RCC 7860 (cell line): Measurements from ENCODE around the gene VSTM2B.
"Not testable (repeated sequence)": the region's sequence is repeated elsewhere in the genome, so short reads cannot be mapped to it uniquely, and the experiment has no call there.

Source experiments
- DNase-seq: peaks from one replicate; pipeline ENCODE4 v3.0.0-alpha.2; 2015; ENCODE audit warnings: low spot score
- FAIRE-seq: peaks from 2 replicates; lab custom pipeline; 2012; peaks lifted over from hg19 to GRCh38; lab: Jason Lieb, UNC

VSTM2B gene

GRCh38 chr19:29544656-29545360 lies 19.0 kb downstream of the VSTM2B start:
- no peak for FAIRE-seq
- DNase-seq, result no peak

- DNase-seq, FAIRE-seq: not testable (repeated sequence)
Measured at GRCh38 chr19:29545447-29545846, 19.7 kb downstream of the VSTM2B start.

GRCh38 chr19:29545866-29546582 lies 20.2 kb downstream of the VSTM2B start:
- no peak for FAIRE-seq

GRCh38 chr19:29546583-29547190 lies 20.9 kb downstream of the VSTM2B start:
- no peak for DNase-seq
- FAIRE-seq, result no peak

More at GRCh38 chr19:29545866-29546582, 20.2 kb downstream of the VSTM2B start:
- DNase-seq, result no peak

GRCh38 chr19:29547361-29547960 lies 21.7 kb downstream of the VSTM2B start:
- no peak for DNase-seq
- FAIRE-seq, result no peak

- FAIRE-seq (no peak), DNase-seq (no peak)
Measured at GRCh38 chr19:29547981-29548380, 22.2 kb downstream of the VSTM2B start.

GRCh38 chr19:29548483-29549085 lies 22.8 kb downstream of the VSTM2B start:
- FAIRE-seq (no peak), DNase-seq (no peak)

GRCh38 chr19:29549105-29550070 lies 23.6 kb downstream of the VSTM2B start:
- no peak for DNase-seq
- no peak for FAIRE-seq

GRCh38 chr19:29550896-29551295 lies 25.1 kb downstream of the VSTM2B start:
- no peak for FAIRE-seq
- DNase-seq, result no peak

- FAIRE-seq (no peak), DNase-seq (no peak)
Measured at GRCh38 chr19:29551774-29552173, 26.0 kb downstream of the VSTM2B start.

- FAIRE-seq (no peak), DNase-seq (no peak)
Measured at GRCh38 chr19:29552454-29553280, 26.9 kb downstream of the VSTM2B start.

- FAIRE-seq (no peak), DNase-seq (no peak)
Measured at GRCh38 chr19:29554149-29554548, 28.4 kb downstream of the VSTM2B start.

- not testable (repeated sequence) for DNase-seq, FAIRE-seq
Measured at GRCh38 chr19:29559110-29559509, 33.3 kb downstream of the VSTM2B start.

- FAIRE-seq (no peak), DNase-seq (no peak)
Measured at GRCh38 chr19:29559743-29560142, 33.9 kb downstream of the VSTM2B start.

- DNase-seq, result no peak
- FAIRE-seq, result no peak
Measured at GRCh38 chr19:29560313-29561075, 34.7 kb downstream of the VSTM2B start.

- DNase-seq, result no peak
- FAIRE-seq, result no peak
Measured at GRCh38 chr19:29561601-29562000, 35.8 kb downstream of the VSTM2B start.

- FAIRE-seq, result no peak
Measured at GRCh38 chr19:29562299-29563297, 36.8 kb downstream of the VSTM2B start.

More at GRCh38 chr19:29562299-29563297, 36.8 kb downstream of the VSTM2B start:
- DNase-seq, result no peak
